SJCRH30 (cell line): ENCODE results near the gene CTAG2. TPM values are rescaled to one million over a fixed set of nuclear protein-coding genes. Genes with fewer than 3 reads are reported as not detected.
A peak's percentile ranks its signal among the peaks of the same experiment; 100 is the strongest.
"Not testable (repeated sequence)": the region's sequence is repeated elsewhere in the genome, so short reads cannot be mapped to it uniquely, and the experiment has no call there.

ENCODE experiments used
- DNase-seq, 2 experiments: peaks; one replicate each; pipeline ENCODE4 v3.0.0-alpha.2; 2015 to 2020
- H3K27ac ChIP-seq: fragments of 250-450 bp; sonication (Bioruptor Pico); 2 replicates; pipeline ENCODE4 v1.5.1; 2020; ENCODE audit warnings: mild to moderate bottlenecking, moderate library complexity
- H3K27me3 ChIP-seq: fragments of 250-450 bp; sonication (Bioruptor Pico); 2 replicates; pipeline ENCODE4 v1.5.1; 2020; ENCODE audit warnings: mild to moderate bottlenecking, moderate library complexity
- H3K36me3 ChIP-seq: fragments of 250-450 bp; sonication (Bioruptor Pico); 2 replicates; pipeline ENCODE4 v1.5.1; 2020; ENCODE audit warnings: mild to moderate bottlenecking, moderate library complexity
- H3K4me1 ChIP-seq: fragments of 250-450 bp; sonication (Bioruptor Pico); 2 replicates; pipeline ENCODE4 v1.5.1; 2020; ENCODE audit warnings: mild to moderate bottlenecking, moderate library complexity
- H3K4me3 ChIP-seq: fragments of 250-450 bp; sonication (Bioruptor Pico); 2 replicates; pipeline ENCODE4 v1.5.1; 2020; ENCODE audit warnings: mild to moderate bottlenecking, moderate library complexity
- H3K9me3 ChIP-seq: fragments of 250-450 bp; sonication (Bioruptor Pico); replicated peaks from 2 replicates; pipeline ENCODE4 v1.5.1; 2020; ENCODE audit warnings: mild to moderate bottlenecking, moderate library complexity
- total RNA-seq: library from RNA; depleted of rRNA; stranded (reverse); fragments of >200 nt; shearing (Covaris generic); gene quantifications from 2 replicates; pipeline ENCODE4 v1.2.3, GENCODE V29; 2014; rRNA removed

CTAG2 gene
- total RNA-seq, 1 experiment from 2014 or later, result 4.1 TPM

DNA sequence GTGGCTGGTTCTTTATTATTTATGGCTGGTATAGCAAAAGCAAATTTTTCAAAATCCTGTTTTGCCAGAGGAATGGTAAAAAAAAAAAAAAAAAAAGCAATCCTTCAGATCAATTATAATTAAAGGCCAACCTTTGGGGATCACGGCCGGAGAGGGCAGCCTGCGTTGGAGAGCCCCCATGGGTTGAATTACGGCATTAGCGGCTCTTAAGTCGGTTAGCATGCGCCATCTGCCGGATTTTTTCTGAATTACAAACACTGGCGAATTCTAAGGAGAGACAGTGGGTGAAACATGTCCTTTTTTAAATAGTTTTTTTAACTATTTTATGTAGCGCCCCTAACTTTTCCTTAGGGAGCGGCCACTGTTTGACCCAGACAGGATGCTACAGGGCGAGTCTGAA lies 39.8 kb downstream of the CTAG2 start:
- H3K27ac ChIP-seq, H3K27me3 ChIP-seq, H3K9me3 ChIP-seq, DNase-seq, H3K36me3 ChIP-seq, H3K4me3 ChIP-seq, H3K4me1 ChIP-seq: not testable (repeated sequence)

- not testable (repeated sequence) for H3K9me3 ChIP-seq, H3K27ac ChIP-seq, H3K36me3 ChIP-seq, H3K27me3 ChIP-seq, H3K4me3 ChIP-seq, H3K4me1 ChIP-seq, DNase-seq
Observed at GRCh38 chrX:154611146-154611545, 42.2 kb downstream of the CTAG2 start.

- H3K27me3 ChIP-seq, H3K9me3 ChIP-seq, H3K4me1 ChIP-seq, DNase-seq, H3K27ac ChIP-seq, H3K36me3 ChIP-seq, H3K4me3 ChIP-seq: not testable (repeated sequence)
Observed at GRCh38 chrX:154608823-154609222, 44.6 kb downstream of the CTAG2 start.

- not testable (repeated sequence) for H3K36me3 ChIP-seq, H3K27ac ChIP-seq, H3K4me1 ChIP-seq, DNase-seq, H3K4me3 ChIP-seq, H3K27me3 ChIP-seq, H3K9me3 ChIP-seq
Observed at GRCh38 chrX:154607976-154608375, 45.4 kb downstream of the CTAG2 start.

DNA sequence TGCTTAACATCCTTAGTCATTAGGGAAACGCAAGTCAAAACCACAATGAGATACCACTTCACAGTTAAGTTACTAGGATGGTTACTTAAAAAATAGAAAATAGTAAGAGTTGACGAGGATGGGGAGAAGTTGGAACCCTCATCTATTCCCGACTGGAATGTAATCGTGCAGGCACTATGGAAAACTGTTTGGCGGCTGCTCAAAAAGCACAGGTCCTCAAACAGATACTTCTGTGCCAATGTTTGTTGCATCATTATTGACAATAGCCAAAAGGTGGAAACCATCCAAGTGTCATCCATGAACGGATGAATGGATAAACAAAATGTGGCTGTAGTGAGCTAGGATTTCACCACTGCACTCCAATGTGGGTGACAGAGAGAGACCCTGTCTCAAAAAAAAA lies 46.0 kb downstream of the CTAG2 start:
- Histone ChIP-seq H3K4me1 (peaks cover 4% of the 10 kb centered on the region; the same call in 1 of the 2 replicates), H3K27me3 (no peaks in the 10 kb centered on the region), H3K9me3 (no peaks in the 10 kb centered on the region), H3K27ac (no peak overlapping the region), H3K36me3 (no peaks in the 10 kb centered on the region), H3K4me3 (no peak overlapping the region)
- no peak for DNase-seq

DNA sequence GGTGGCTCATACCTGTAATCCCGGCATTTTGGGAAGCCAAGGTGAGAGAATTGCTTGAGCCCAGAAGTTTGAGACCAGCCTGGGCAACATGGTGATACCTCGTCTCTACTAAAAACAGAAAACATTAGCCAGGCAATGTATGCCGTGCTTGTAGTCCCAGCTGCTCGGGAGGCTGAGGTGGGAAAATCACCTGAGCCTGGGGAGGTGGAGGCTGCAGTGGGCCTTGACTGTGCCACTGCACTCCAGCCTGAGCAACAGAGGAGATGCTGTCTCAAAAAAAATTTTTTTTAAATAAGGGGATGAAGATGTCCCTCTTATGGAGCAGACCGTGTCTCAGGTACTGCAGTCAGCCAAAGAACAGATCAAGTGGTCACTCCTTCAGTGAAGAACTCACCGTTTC lies 47.8 kb downstream of the CTAG2 start:
- Histone ChIP-seq H3K27me3 (no peaks in the 10 kb centered on the region), H3K4me1 (peaks cover 12% of the 10 kb centered on the region), H3K36me3 (no peaks in the 10 kb centered on the region), H3K27ac (no peak overlapping the region), H3K4me3 (no peak overlapping the region), H3K9me3 (no peaks in the 10 kb centered on the region)
- no peak for DNase-seq

- DNase-seq, result peak; percentile 42 to 45
- H3K9me3 ChIP-seq, result no peaks in the 10 kb centered on the region
- H3K4me3 ChIP-seq, result no peak overlapping the region
- H3K4me1 ChIP-seq, result peaks cover 20% of the 10 kb centered on the region
- H3K27ac ChIP-seq, result no peak overlapping the region
- no peaks in the 10 kb centered on the region for H3K27me3 ChIP-seq
- H3K36me3 ChIP-seq, result no peaks in the 10 kb centered on the region
Observed at GRCh38 chrX:154603438-154604430, 49.6 kb downstream of the CTAG2 start.

DNA sequence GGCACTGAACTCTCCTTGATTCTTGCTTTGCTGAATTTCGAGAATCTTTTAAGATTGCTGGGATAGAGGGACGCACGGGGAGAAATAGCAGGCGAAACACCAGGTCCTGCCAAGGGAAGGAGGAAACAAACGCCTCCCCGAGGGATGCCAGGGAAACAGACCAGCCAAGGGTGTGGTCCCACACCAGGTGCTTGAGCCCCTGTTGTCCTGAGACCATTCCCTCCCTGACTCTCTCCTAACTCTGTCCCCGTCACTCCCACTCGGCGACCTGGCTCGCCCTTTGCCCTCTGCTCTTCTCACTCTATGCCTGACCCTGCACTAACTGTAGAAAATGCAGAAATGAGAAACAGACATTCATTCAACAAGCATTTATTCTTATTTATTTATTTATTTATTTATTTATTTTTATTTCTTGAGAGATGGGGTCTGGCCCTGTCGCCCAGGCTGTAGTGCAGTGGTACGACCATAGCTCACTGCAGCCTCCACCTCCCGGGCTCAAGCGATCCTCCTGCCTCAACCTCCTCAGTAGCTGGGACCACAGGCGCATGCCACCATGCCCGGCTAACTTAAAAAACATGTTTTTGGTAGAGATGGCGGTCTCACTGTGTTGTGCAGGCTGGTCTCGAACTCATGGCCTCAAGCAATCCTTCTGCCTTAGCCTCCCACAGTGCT lies 50.5 kb downstream of the CTAG2 start:
- no peaks in the 10 kb centered on the region for H3K27me3 ChIP-seq
- peaks cover 23% of the 10 kb centered on the region for H3K4me1 ChIP-seq
- no peaks in the 10 kb centered on the region for H3K9me3 ChIP-seq
- H3K27ac ChIP-seq, result no peak overlapping the region
- H3K4me3 ChIP-seq, result no peak overlapping the region
- DNase-seq, result no peak
- no peaks in the 10 kb centered on the region for H3K36me3 ChIP-seq

DNA sequence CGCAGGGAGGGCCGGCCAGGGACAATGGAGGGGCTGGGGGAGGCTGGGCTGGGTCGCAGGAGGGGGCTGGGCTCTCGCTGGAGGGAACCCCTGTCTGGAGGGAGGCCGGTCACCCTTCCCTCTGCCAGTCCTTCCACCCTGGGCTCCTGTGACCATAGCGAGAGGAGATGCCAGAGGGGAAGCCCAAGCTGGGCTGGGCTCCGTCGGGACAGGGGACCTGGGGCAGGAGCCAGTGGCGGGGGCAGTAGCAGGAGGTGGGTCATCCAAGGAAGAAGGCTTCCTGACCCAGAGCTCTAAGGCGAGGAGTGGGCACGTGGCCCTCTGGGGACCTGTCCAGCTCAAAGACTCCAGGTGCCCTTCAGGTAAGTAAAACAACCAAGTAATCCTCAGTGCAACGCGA lies 51.2 kb downstream of the CTAG2 start:
- no peak for DNase-seq
- H3K27ac ChIP-seq, result no peak overlapping the region
- H3K36me3 ChIP-seq, result no peaks in the 10 kb centered on the region

More for the DNA sequence above, 51.2 kb downstream of the CTAG2 start:
- Histone ChIP-seq H3K4me3 (no peak overlapping the region), H3K27me3 (no peaks in the 10 kb centered on the region), H3K9me3 (no peaks in the 10 kb centered on the region), H3K4me1 (peaks cover 23% of the 10 kb centered on the region)

Other genes with a start within 250 kb of the CTAG2 start
- gene DNASE1L1, start 244.3 kb downstream of the CTAG2 start, total RNA-seq, result 20.9 and 21.7 TPM in 2 replicates
- 8.1 and 12.1 TPM in 2 replicates for gene TAFAZZIN, start 242.0 kb downstream of the CTAG2 start, total RNA-seq
- gene ATP6AP1, start 224.9 kb downstream of the CTAG2 start, total RNA-seq, result 30.4 and 32.0 TPM in 2 replicates
- gene GDI1, start 216.4 kb downstream of the CTAG2 start, total RNA-seq, result 66.8 and 75.8 TPM in 2 replicates
- gene FAM50A, start 209.4 kb downstream of the CTAG2 start, total RNA-seq, result 44.2 and 48.7 TPM in 2 replicates
- 2.3 and 12.8 TPM in 2 replicates for gene PLXNA3, start 195.3 kb downstream of the CTAG2 start, total RNA-seq
- 20.6 and 21.0 TPM in 2 replicates for gene LAGE3, start 174.3 kb downstream of the CTAG2 start, total RNA-seq
- 39.4 and 40.8 TPM in 2 replicates for gene UBL4A, start 167.0 kb downstream of the CTAG2 start, total RNA-seq
- gene SLC10A3, start 162.9 kb downstream of the CTAG2 start, total RNA-seq, result 13.2 and 13.7 TPM in 2 replicates
- gene FAM3A, start 137.3 kb downstream of the CTAG2 start, total RNA-seq, result 12.2 and 13.6 TPM in 2 replicates
- 19.4 and 21.9 TPM in 2 replicates for gene G6PD, start 106.7 kb downstream of the CTAG2 start, total RNA-seq
- gene IKBKG, start 106.0 kb downstream of the CTAG2 start, total RNA-seq, result 9.5 and 10.5 TPM in 2 replicates
- gene CTAG1A, start 68.4 kb downstream of the CTAG2 start, total RNA-seq, result not detected in 2 replicates
- gene CTAG1B, start 34.3 kb downstream of the CTAG2 start, total RNA-seq, result not detected in 2 replicates
- gene GAB3, start 97.5 kb upstream of the CTAG2 start, total RNA-seq, result 0.03 TPM in 1 of 2 replicates, not detected in the other
- 91.0 and 97.8 TPM in 2 replicates for gene DKC1, start 109.3 kb upstream of the CTAG2 start, total RNA-seq
- 0.43 TPM in 1 of 2 replicates, not detected in the other for gene MPP1, start 151.9 kb upstream of the CTAG2 start, total RNA-seq
- gene SMIM9, start 181.1 kb upstream of the CTAG2 start, total RNA-seq, result not detected in 2 replicates
- 4.6 and 5.2 TPM in 2 replicates for gene F8A1, start 232.8 kb upstream of the CTAG2 start, total RNA-seq